Measurements from ENCODE around the gene EVA1C. TPM values are rescaled to one million over a fixed set of nuclear protein-coding genes. Genes with fewer than 3 reads are reported as not detected.
"Not testable (repeated sequence)": the region's sequence is repeated elsewhere in the genome, so short reads cannot be mapped to it uniquely, and the experiment has no call there.

EVA1C gene
- total RNA-seq, 1 experiment from 2014 or later, result not detected

DNA sequence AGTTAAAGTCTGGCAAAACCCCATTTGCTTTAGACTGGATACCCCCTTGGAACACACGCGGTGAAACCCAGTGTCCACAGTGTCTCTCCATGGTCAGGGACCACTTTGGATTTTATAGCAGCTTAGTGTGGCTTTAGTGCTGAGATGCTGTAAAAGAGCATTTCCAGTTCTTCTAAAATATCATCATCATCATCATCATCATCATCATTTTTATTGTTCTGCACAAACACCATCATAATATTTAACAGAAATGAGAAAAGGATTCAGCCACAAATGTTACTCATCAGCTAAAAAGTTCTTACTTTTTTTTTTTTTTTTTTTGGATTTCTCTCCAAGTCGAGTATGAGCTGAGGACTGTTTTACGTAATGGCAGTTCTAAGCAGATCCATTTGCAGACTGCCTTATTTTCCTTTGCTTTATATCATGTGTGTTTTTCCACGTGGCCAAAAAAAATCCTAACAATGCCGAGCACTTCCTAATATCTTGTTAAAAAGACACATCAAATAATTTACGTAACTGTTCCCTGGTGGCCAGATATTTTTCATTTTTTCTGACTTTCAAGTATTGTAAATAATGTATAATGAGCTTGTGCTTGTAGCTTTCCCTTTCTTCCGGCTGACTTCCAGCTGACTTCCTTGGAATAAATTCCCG, 62.8 kb downstream of the EVA1C start:
- no peak for DNase-seq (ENCODE audit: low read depth)
- in situ Hi-C loops (cut with HindIII; ENCODE audit: low pct_unique_long_range_greater_than_20kb, low sequenced_read_pairs), result no loop called here

DNA sequence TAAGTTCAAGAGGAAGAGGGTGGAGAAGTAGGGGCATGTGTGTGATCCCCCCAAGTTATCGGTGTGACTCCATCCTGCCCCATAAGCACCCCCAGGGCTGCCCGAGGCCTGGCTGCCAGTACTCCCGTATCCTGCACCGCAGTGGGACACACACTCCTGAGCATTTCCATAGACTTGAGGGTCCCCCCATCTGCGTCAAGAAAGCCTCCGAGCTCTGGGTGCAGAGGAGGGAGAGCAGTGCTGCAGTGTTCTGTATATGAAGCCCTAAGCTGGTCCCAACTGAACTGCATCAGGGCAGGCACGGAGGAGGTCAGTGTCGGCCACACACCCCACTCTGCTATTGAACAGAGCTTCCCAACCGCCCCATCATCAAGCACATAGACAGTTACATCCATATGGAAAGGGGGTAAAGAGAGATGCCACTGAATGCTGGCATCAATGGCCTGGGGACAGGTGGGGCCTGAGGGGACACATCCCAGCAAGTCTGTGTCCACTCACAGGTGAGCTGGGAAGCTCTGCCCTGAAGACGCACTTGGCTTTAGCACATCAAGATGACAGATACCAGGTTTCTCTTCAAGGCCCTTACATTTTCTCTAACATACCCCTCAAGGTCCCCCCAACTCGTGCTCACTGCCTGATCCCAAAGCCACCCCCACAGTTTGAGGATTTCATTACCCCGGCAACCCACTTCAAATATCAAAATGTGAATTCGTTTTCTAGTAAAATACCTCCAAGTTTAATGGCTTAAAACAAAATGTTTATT, 64.3 kb downstream of the EVA1C start:
- in situ Hi-C loops (cut with HindIII; ENCODE audit: low pct_unique_long_range_greater_than_20kb, low sequenced_read_pairs), result no loop called here
- DNase-seq (ENCODE audit: low read depth), result no peak

DNA sequence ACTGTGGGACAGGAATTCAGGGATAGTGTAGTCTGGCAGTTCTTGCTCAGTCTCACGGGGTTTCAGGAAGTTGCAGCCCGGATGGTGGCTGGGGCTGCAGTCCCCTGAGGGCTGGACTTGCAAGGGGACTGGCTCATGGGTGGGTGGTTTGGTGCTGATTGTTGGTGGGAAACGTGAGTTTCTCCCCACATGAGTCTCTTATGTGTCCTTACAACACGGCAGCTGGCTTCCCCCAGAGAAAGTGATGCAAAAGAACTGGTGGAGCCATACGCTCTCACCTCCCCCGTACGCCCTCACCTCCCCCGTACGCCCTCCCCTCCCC, 64.9 kb downstream of the EVA1C start:
- no peak for DNase-seq (ENCODE audit: low read depth)
- in situ Hi-C loops (cut with HindIII; ENCODE audit: low pct_unique_long_range_greater_than_20kb, low sequenced_read_pairs), result no loop called here

DNA sequence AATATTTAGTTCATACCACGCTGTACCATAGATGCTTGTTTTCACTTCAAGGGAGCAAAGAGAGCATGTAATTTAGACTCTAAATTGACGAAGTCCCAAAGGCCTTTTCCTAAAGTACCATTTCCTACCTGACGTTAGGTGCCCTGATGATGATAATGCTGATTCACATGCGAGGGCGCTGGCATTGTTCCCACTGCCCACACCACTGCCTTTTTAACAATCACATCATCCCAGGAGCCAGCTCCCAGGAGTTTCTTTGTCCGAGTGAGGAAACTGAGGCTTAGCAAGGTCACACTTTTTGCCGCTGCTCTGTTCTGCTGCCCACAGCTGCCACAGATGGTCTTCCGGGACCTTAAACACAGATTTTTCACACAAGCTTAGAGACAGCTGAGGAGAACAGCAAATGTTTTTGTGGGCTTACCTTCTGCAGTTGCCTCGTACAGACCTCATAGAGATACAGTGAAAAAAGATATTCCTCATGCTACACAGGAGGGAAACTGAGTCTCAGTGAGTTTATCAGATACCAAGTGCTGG, 69.4 kb downstream of the EVA1C start:
- DNase-seq (ENCODE audit: low read depth), result no peak
- in situ Hi-C loops (cut with HindIII; ENCODE audit: low pct_unique_long_range_greater_than_20kb, low sequenced_read_pairs), result no loop called here

DNA sequence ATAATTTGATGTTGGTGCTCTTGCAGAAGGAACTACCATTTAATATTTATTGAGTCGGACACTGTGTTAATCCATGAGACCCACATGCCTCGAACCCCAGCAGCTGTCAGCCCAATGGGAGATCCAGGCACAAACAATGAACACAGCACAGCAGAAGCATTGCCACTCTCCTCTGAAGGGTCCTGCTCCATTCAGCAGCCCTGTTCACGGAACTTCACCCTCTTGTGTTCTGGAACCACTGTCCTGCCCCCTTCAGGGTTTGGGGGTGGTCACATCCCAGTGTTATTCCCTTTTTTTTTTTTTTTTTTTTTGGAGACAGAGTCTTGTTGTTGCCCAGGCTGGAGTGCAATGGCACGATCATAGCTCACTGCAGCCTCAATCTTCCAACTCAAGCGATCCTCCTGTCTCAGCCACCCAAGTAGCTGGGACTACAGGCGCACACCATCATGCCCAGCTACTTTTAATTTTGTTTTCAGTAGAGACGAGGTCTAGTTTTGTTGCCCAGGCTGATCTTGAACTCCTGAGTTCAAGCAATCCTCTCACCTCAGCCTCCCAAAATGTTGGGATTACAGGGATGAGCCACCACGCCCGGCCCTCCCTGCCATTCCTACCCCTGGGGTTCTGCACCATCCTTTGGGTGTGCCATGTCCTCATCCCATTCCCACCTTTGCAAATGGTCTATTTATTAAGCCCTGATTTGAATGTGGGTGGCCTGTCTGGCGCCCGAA, 70.2 kb downstream of the EVA1C start:
- DNase-seq (ENCODE audit: low read depth), result no peak
- in situ Hi-C loops (cut with HindIII; ENCODE audit: low pct_unique_long_range_greater_than_20kb, low sequenced_read_pairs), result no loop called here

DNA sequence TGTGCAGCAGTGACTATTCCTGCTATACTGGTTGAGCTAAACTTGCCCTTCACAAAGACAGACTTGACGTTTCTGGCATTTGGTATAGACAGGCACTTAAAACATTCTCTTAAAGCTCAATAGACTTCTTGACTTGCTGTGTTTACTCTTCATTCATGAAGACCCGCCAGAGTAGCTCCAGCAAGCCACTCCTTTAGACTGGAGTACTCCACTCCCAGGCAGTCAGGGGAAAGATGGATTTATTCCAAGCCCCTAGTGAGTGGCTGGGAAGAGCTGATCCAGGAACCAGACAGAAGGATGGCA, 70.7 kb downstream of the EVA1C start:
- in situ Hi-C loops (cut with HindIII; ENCODE audit: low pct_unique_long_range_greater_than_20kb, low sequenced_read_pairs), result no loop called here
- no peak for DNase-seq (ENCODE audit: low read depth)

DNA sequence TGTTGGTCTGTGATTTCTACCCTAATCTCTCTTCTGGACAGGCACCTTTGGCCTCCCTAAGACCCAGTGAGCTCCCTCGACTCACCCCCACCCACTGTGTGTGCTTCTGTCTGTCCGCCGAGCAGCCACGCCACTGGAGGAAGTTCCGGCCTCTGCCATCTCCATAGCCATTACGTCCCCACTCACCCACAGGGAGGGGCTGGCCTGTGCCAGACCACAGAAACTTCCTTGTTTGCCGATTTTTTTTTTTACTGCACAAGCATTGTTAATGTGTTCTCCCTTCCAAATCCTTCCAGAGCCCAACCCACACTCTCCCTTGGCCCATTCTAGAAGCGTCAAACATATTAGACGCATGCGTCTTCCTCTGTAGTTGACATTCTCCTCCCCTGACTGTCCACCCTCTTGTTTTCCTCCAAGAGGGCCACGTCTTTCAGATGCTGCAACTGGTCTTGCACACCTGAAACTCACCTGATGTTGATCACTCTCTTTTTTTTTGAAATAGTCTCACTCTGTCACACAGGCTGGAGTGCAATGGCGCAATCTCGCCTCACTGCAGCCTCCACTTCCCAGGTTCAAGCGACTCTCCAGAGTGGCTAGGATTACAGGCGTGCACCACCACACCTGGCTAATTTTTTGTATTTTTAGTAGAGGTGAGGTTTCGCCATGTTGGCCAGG, 72.3 kb downstream of the EVA1C start:
- in situ Hi-C loops (cut with HindIII; ENCODE audit: low pct_unique_long_range_greater_than_20kb, low sequenced_read_pairs), result no loop called here
- DNase-seq (ENCODE audit: low read depth), result no peak

DNA sequence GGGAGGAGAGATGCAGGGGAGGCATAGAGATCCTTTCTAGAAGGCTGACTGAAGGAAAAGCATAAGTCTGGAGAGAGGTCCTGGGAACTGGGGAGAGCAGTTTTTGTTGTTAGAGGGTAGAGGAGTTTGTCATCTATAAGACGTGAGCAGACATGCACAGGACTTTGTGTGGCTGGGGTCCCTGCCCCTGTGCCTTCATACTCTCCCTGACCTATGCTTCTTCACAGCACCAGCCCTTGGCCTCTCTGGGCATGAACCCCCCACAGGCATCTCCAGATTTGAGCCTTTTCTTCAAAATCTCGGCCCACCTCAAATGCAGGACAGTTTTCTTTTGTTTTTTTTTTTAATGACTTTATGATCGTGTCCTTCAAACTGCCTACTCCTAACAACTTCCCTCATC, 79.9 kb downstream of the EVA1C start:
- no peak for DNase-seq (ENCODE audit: low read depth)
- in situ Hi-C loops (cut with HindIII; ENCODE audit: low pct_unique_long_range_greater_than_20kb, low sequenced_read_pairs), result no loop called here

DNA sequence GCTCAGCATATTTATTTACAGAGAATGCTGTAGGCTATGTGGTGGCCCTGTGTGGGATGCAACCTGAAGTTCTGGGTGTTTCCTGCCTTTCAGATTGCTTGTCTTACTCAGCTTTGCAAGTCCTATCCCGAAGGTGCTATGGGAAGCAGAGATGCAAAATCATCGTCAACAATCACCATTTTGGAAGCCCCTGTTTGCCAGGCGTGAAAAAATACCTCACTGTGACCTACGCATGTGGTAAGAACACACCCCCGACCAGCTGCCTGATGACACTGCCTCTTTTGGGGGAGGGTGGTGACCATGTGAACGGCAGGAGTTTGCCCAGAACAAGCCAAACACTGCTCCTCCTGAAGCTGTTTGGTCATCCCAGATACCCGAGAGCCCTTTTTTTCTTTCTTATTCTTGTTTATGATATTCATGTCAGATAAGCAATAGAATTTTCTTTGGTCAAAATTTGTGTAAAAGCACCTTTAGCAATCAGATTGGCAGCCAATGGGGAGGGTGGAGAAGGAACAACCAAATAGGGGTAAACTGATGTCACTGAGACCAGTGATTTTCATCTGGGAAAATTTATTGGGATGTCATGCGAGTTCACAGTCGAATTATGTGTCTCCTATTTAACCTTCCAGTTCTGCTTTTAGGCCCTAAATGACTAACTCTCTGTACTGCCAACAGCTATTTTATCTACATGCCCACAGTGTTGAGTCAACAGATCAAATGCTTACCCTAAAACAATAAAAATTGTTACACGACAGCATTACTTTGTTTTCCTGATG, 82.6 kb downstream of the EVA1C start:
- no peak for DNase-seq (ENCODE audit: low read depth)
- in situ Hi-C loops (cut with HindIII; ENCODE audit: low pct_unique_long_range_greater_than_20kb, low sequenced_read_pairs), result no loop called here

DNA sequence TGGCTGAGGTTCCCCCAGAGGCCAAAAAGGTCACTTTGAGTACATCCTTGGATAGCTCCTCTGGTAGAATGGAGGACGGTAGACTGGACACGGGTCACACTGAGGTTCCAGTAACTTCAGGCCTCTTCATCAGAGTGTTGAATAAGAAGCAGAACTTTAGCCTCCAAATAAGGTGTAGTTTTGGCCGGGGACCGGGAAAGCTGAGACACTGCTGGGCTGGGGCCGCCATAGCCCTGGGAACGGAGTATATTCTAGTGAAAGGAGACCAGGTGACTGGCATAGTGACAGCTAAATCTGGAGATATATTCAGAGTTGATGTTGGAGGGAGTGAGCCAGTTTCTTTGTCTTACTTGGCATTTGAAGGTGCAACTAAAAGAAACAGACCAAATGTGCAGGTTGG, 84.1 kb downstream of the EVA1C start:
- no peak for DNase-seq (ENCODE audit: low read depth)
- in situ Hi-C loops (cut with HindIII; ENCODE audit: low pct_unique_long_range_greater_than_20kb, low sequenced_read_pairs), result no loop called here

DNA sequence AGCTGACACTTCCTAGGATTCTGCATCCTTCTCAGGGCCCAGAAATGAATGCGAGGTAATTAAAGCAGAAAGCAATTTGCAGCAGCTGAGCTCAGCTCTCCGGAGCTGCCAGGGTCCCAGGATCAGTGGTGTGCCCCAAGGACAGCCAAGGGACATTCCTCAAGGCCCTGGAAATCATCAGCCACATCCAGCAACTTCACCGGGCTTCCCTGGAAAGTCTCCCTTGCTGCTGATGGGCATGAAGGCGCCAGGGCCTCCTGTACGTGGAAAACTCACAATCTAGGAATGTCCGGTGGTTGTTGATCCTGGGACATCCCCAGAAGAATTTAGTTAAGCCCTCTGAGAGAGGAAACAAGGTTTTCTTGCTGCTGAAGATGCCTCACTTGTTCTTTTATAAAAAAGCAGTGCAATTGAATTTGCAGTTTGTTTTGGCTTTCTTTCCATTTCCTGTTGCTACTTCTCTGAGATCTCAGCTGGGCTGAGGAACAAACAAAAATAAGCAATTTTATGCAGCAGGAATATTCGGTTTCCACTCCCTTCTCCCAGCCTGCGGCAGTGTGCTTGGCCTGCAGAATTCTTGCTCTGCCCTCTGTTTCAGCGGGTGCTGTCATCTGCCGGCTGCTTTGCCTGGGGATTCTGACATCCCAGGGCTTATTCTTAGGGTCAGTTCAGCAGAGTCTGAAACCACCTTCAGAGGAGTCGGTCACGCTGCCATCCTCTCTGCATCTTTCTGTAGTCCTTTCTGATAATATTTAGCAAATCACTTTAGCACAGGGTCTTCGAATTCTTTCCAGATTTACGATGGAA, 86.9 kb downstream of the EVA1C start:
- no peak for DNase-seq (ENCODE audit: low read depth)
- in situ Hi-C loops (cut with HindIII; ENCODE audit: low pct_unique_long_range_greater_than_20kb, low sequenced_read_pairs), result no loop called here

DNA sequence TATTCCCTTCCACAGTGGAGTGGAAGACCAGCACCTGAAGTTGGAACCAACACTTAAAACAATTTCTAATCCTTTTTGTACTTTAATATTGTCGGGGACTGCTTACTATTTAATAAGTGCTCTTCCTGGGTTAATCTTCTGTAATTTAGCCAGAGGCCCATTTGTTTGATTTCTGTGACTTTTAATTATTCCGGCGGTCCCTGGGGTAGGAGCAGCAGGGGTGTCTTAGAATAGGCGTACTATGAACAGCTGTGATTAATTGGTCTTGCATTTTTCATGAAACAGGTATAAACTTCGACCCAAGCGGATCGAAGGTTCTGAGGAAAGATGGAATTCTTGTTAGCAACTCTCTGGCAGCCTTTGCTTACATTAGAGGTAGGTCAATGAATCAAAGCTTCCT, 91.1 kb downstream of the EVA1C start:
- DNase-seq (ENCODE audit: low read depth); in situ Hi-C loops (cut with HindIII; ENCODE audit: low pct_unique_long_range_greater_than_20kb, low sequenced_read_pairs): not testable (repeated sequence)

DNA sequence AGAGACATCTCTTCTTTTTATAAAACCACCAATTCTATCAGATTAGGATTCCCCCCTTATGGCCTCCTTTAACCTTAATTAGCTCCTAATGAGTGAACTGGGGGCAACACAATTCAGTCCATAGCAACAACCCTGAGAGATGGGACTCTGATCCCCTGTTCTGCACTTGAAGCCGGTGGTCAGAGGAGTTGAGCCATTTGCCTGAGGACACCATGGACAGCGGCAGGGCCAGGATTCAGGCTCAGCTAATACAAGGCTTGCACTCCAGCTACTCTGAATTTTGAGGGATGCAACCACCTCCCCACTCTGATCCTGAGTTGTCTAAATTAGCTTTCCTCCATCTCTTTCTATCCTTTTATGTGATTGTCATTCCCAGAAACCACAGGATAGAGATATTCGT, 93.3 kb downstream of the EVA1C start:
- in situ Hi-C loops (cut with HindIII; ENCODE audit: low pct_unique_long_range_greater_than_20kb, low sequenced_read_pairs), result not testable (repeated sequence)

DNA sequence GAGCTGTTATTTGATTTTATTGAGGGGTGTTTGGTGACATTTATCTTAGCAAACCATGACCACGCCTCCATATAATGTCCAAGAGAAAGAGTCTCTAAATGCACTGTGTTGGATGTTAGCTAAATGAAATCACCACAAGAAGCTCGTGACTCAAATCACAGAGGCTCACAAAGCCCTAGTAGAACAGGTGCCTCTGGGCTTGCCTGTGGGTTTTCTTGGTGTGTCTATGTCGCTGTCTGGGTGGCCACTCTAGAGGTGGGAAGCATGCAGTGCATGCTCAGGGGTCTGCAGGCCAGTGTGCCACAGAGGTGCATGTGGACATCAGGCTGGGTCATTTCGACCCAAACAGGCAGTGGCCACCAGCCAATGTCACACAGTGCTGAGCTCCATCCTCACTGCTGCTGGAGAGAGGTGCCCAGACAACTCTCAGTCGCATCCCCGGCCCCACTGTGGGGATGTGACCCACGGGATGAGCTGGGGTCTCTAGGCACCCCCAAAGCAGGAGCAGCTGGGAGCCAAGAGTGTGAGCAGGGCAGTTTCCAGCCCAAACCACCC, 94.0 kb downstream of the EVA1C start:
- DNase-seq (ENCODE audit: low read depth); in situ Hi-C loops (cut with HindIII; ENCODE audit: low pct_unique_long_range_greater_than_20kb, low sequenced_read_pairs): not testable (repeated sequence)

More for the DNA sequence above, 93.3 kb downstream of the EVA1C start:
- not testable (repeated sequence) for DNase-seq (ENCODE audit: low read depth)

DNA sequence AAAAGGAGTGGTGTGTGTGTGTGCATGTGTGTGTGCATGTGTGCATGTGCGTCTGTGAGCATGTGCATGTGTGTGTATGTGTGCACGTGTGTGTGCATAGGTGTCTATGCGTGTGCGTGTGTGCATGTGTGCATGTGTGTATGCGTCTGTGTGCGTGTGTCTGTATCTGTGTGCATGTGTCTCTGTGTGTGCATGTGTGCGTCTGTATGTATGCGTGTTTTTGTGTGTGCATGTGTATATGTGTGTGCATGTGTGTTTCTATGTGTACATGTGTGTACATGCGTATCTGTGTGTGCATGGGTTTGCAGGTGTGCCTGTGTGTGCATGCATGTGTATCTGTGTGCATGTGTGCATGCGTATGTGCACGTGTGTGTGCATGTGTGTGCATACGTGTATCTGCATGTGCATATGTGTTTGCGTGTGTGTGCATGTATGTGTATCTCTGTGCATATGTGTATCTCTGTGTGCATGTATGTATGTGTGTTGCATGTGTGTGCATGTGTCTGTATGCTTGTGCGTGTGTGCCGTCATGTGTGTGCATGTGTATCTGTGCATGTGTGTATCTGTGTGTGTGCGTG, 94.9 kb downstream of the EVA1C start:
- DNase-seq (ENCODE audit: low read depth), result no peak
- in situ Hi-C loops (cut with HindIII; ENCODE audit: low pct_unique_long_range_greater_than_20kb, low sequenced_read_pairs), result no loop called here

DNA sequence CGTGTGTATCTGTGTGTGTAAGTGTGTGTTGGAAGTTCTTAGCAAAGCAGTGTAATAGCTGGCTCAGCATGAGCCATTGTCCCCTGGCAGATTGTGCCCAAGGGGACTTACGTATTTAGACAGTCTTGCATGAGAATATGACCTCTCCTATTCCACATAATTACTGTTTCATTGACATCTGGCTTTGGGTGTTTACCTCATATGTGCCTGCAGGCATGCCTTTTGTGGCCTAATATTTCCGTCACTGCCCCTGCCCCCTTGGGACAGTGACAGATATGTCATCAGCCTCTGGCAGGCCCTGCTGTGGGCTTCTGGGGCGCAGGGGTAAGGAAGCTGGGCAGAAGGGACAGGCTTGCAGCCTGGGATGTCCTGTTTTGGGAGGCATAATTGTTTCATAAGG, 95.5 kb downstream of the EVA1C start:
- DNase-seq (ENCODE audit: low read depth); in situ Hi-C loops (cut with HindIII; ENCODE audit: low pct_unique_long_range_greater_than_20kb, low sequenced_read_pairs): not testable (repeated sequence)

DNA sequence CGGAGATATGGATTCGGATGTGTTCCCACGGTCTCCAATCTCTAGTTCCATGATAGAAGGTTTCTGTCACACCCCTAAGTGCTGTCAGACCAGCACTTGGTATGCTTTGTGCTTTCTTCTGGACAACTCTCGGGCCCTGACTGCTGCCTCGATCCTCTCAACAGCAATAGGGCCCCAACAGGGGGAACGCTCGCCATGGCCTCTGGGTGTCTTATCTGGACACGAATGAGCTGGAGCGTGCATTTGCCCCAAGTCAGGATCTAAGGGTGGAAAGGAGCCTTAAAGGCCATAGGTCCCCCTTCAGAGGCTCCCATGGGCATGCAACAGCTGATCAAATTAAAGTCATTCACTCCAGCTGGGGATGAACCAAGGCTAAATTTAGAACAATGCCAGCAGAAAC, 96.1 kb downstream of the EVA1C start:
- no peak for DNase-seq (ENCODE audit: low read depth)
- in situ Hi-C loops (cut with HindIII; ENCODE audit: low pct_unique_long_range_greater_than_20kb, low sequenced_read_pairs), result no loop called here

All from Caki2 (cell line).